T follicular helper cell (primary cell): ENCODE measurements around the gene COPA.

Experiments
- DNase-seq: peaks from one replicate; pipeline ENCODE4 v3.0.0-alpha.2; 2020; ENCODE audit warnings: low read depth

Gene COPA

GRCh38 chr1:160363010-160363409 is 20.0 kb upstream of the COPA start:
- DNase-seq, result no peak

DNA sequence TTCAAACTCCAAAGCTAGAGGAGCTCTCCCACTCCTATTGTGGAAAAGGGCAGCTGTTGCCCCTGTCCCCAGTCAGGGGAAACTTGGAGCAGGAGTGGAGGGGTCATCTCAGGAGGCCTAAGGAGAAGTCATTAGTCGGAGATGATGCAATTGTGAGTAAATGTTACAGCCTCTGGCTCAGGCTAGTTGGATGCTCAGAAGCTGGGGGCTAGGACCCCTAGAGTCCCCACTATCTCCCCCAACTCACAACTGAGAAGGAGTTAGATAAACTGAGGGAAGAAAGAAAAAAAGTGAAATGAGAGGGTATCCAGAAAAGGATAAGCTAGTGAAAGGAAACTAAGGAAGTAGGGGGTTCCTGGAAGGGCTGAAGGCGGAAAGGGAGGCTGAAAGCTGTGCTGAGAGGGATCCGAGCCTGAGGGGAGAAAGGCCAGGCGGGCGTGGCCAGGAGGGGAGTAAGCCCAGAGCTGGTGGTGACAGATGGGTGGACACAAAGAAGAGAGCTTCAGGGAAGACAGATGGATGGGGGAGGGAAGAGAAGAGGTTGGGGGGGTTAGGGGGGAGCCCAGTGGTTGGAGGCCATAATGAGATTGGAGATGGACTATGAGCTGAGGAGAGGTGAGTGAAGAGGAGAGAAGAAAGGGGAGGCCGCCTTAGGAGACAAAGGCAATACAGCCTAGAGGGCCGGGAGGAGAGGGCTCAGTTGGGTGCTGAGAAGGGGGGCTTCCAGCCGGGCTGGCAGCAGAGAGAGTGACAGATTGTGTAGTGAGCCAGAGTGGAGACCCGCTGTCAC is 19.3 kb upstream of the COPA start:
- DNase-seq, result no peak

DNA sequence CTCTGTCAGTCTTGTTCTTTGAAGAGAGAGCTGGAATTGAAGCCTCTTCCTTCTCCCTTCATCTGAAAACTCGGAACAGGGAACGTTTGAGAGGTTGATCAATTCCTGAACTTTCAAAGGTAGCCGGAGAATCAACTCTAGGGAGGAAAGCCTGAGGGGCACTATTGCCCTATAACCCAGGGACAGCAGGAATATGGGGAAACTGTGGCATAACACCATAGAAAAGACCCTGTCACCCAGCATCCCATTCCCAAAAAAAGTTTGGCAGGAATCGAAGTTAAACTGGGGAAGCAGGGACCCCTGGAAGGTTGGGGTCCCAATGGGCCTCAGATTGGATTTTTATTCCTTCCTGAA is 18.7 kb upstream of the COPA start:
- DNase-seq, result no peak

GRCh38 chr1:160361199-160361598 is 18.1 kb upstream of the COPA start:
- DNase-seq, result no peak

- no peak for DNase-seq
Measured at GRCh38 chr1:160360227-160360695, 17.2 kb upstream of the COPA start.

- DNase-seq, result no peak
Measured at GRCh38 chr1:160359559-160360226, 16.6 kb upstream of the COPA start.

GRCh38 chr1:160358073-160358472 is 15.0 kb upstream of the COPA start:
- no peak for DNase-seq

DNA sequence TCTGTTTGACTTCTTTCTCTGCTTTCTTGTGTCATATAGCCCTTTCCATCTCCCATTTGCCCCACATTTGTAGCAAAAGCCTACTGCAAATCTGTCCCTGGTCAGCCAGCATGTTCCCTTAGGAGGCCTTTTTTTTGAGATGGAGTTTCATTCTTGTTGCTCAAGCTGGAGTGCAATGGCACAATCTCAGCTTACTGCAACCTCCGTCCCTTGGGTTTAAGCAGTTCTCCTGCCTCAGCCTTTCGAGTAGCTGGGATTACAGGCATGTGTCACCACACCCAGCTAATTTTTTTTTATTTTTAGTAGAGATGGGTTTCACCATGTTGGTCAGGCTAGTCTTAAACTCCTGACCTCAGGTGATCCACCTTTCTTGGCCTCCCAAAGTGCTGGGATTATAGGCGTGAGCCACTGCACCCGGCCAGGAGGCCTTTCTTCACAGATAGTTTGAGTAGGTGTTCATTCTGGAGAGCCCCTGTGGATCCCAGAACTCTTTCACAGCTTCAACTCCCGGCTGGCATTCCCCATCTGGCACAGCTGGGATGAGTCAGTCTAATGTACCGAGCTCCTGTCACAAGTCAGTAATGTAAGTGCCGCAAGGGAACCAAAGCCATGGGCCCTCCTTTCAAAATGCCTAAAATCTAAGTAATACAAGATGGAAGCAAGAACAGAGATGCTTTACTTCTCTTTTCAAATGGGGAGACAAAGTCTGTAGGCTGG is 14.4 kb upstream of the COPA start:
- DNase-seq, result no peak

DNA sequence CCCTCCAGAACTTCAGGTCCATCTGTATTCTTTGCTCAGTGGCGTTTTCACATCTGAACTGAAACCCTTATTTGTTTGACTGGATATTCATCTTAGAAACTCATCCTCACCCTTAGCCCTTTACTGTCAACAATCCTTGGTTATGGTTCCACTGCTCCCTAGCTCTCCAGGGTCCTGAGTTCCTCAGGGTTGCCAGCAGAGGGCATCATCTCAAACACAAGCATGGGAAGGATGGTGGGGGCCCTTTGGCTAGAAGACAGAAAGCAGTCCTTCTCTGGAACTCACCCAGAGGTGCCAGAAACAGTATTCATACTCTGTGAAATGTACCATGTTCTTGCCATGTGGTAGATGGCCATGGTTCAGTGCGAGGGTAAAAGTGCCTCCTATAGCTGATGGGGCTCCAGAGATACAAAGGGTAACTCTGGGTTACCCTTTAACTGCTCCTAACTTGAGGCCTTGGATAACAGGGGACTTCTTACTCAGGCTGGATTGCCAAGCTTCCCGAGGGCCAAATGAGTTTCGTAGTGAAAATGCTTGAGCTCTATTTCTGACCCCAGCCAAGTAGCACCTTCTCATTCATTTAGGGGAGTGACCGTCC is 11.4 kb upstream of the COPA start:
- DNase-seq, result no peak

DNA sequence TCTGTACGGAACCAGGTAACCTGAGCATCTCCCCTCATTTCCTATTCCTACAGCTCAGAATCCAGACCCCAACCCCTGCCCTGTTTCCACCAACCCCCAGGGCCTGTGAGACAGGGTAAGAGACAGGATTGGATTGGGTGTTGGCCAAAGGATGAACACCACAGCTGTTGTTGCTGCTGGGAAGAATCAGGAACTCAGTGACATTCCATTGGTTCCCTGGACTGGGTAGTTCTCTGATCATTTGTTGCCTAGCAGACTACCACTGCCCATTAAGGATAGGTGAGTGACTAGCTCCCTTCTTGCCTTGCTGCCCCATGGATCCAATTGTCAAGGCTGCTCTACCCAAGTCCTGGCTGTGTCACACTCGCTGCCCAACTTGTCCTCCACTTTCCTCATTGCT is 10.2 kb upstream of the COPA start:
- DNase-seq, result no peak

- no peak for DNase-seq
Measured at GRCh38 chr1:160352555-160352954, 9.5 kb upstream of the COPA start.

GRCh38 chr1:160351629-160352028 is 8.6 kb upstream of the COPA start:
- no peak for DNase-seq

- DNase-seq, result no peak
Measured at GRCh38 chr1:160346958-160347357, 3.9 kb upstream of the COPA start.

DNA sequence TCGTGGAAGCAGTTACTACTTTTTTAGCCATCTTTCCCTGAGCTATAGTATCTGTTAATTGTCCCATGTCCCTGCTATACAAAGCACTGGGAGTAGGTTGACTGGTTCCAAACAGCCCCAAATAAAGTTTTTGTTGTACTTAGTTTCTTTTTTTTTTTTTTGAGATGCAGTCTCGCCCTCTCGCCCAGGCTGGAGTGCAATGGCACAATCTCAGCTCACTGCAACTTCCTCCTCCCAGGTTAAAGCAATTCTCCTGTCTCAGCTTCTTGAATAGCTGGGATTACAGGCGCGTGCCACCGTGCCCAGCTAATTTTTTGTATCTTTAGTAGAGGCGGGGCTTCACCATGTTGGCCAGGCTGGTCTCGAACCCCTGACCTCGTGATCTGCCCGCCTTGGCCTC is 3.4 kb upstream of the COPA start:
- DNase-seq, result no peak

DNA sequence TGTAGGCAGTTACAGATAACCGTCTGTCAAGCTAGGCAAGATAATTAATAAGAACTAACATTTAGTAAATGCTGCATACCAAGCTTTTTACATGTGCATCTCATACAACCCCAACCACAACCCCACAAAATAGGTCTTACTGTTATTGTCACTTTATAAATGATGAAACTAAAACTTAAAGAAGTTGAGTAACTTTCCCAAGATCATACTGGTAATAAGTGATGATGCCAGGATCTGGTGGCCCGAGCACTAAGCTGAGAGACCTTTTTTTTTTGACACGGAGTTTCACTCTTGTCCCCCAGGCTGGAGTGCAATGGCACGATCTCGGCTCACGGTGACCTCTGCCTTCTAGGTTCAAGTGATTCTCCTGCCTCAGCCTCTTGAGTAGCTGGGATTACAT is 1.9 kb upstream of the COPA start:
- no peak for DNase-seq

DNA sequence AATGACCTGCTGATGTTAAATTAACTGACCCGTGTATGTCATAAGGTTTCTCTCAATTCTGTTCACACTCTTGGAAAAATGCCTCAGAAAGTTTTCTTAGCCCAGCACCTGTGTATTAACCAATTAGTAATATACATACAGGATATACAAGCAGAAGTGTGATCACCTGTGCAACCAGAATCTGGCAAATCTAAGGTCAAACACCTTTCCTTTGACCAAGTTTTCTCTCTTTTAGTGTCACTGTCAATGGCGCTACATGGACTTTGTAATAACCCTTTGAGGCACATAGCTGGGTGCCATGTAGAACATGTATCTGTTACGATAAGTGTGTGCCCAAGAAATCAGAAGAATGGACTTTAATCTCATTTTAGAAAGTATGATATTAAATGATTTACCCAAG is 1.2 kb upstream of the COPA start:
- no peak for DNase-seq

- no peak for DNase-seq
Measured at GRCh38 chr1:160342526-160342925, 524 bp downstream of the COPA start.

DNA sequence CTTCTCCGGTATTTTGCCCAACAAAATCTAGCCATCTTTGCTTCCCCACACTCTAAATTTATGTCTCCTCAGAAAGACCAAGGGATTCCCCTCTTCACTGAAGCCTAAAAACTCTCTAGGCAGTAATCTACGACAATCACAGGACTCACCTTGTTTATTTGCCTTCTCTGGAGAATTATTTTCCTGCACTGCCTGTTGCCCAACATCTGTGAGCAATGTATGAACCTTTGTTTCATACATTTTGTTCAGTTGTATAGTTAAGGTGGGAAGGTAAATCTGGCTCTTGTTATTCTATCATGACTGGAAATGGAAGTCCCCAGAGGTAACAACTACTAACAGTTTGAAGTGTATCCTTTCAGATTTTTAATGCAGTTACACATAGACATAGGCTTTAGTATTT is 2.2 kb downstream of the COPA start:
- DNase-seq, result no peak

DNA sequence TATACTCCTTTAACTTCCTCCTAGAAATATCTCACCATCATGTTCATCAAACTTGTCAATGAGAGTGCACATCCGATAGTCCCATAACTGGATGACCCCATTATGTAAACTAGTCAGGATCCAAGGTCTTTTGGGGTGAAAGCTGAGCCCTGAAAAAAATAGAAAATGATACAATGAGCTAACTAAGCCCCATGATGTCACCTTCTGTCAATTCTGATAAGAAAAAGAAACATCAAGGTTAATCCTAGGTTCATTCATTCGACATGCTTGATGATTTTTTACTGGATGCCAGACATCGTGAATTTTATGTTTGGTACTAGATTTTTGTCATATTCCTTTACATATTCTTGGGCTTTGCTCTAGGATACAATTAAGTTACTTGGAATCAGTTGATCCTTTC is 2.9 kb downstream of the COPA start:
- no peak for DNase-seq

GRCh38 chr1:160338580-160338979 is 4.5 kb downstream of the COPA start:
- no peak for DNase-seq

- DNase-seq, result no peak
Measured at GRCh38 chr1:160332516-160332915, 10.5 kb downstream of the COPA start.

GRCh38 chr1:160330119-160330518 is 12.9 kb downstream of the COPA start:
- no peak for DNase-seq

GRCh38 chr1:160328184-160328583 is 14.9 kb downstream of the COPA start:
- no peak for DNase-seq
